Loucy (cell line): Measurements from ENCODE around the gene THRAP3.

ENCODE experiments used
- CTCF ChIP-seq: fragments of 200-600 bp; sonication (generic); conservative IDR thresholded peaks from 2 replicates; pipeline ENCODE4 v1.5.1; 2014; ENCODE audit warnings: mild to moderate bottlenecking, antibody characterized with exemption, low read length
- EZH2phosphoT487 ChIP-seq: fragments of 200-600 bp; IDR thresholded peaks from 2 replicates; pipeline ENCODE4 v1.6.1; 2018; ENCODE audit warnings: antibody characterized with exemption, mild to moderate bottlenecking, moderate library complexity, borderline replicate concordance

DNA sequence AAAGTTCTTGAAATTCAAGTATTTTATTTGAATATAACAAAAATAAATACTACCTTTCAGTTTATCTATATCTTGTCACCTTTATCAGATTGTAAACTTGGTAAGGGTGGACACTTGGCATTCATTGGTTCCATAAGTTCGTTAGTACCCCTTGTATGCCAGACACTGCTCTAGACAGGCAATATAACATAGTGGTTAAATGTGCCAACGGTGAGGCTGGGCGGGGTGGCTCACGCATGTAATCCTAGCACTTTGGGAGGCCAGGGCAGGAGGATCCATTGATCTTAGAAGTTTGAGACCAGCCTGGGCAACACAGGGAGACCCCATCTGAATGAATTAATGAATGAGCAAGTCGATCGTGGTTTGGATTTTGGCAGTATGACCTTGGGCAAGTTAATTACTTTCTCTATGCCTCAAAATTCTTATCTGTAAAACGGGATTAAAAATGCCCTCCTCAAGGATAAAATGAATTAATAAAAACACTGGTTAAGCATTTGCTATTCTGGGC lies 55.6 kb downstream of the THRAP3 start:
- TF ChIP-seq CTCF (no peak), EZH2phosphoT487 (no peak)
